Suprapubic skin (tissue), 4 donors: ENCODE measurements around the gene PCK2. TPM values are rescaled to one million over a fixed set of nuclear protein-coding genes. Genes with fewer than 3 reads are reported as not detected.

Experiments used
- DNase-seq, 2 donors: peaks; one replicate each; pipeline ENCODE4 v3.0.0-alpha.2; 2019; ENCODE audit warnings: low spot score in 2 of 2
- H3K27ac ChIP-seq: fragments of 200-600 bp; sonication (generic); one replicate; pipeline ENCODE4 v1.5.1; 2019
- H3K27me3 ChIP-seq: fragments of 200-600 bp; sonication (generic); one replicate; pipeline ENCODE4 v1.5.1; 2019
- H3K36me3 ChIP-seq: fragments of 200-600 bp; sonication (generic); one replicate; pipeline ENCODE4 v1.5.1; 2019
- H3K4me1 ChIP-seq: fragments of 200-600 bp; sonication (generic); one replicate; pipeline ENCODE4 v1.5.1; 2019
- H3K4me3 ChIP-seq: fragments of 200-600 bp; sonication (generic); one replicate; pipeline ENCODE4 v1.5.1; 2019; ENCODE audit warnings: mild to moderate bottlenecking
- H3K9me3 ChIP-seq: fragments of 200-600 bp; sonication (generic); one replicate; pipeline ENCODE4 v1.5.1; 2019
- CTCF ChIP-seq, 2 donors: fragments of 200-600 bp in 1 of 2; fragments of 450-650 bp in 1 of 2; sonication (generic) in 1 of 2; IDR thresholded peaks; one replicate each; pipeline ENCODE4 v1.5.1; 2016 to 2019; ENCODE audit warnings: antibody characterized with exemption in 2 of 2, mild to moderate bottlenecking in 1 of 2, moderate library complexity in 1 of 2
- EP300 ChIP-seq: sonication (generic); formaldehyde crosslinking; IDR thresholded peaks from one replicate; pipeline ENCODE4 v1.6.1; 2017; ENCODE audit warnings: antibody characterized with exemption
- POLR2A ChIP-seq, 2 donors: fragments of 450-650 bp; IDR thresholded peaks; one replicate each; pipeline ENCODE4 v1.6.1; 2017; ENCODE audit warnings: antibody characterized with exemption in 2 of 2, mild to moderate bottlenecking in 2 of 2, moderate library complexity in 2 of 2
- POLR2AphosphoS5 ChIP-seq, 3 donors: sonication (generic); formaldehyde crosslinking; IDR thresholded peaks; one replicate each; pipeline ENCODE4 v1.6.1; 2017; ENCODE audit warnings: antibody characterized with exemption in 3 of 3
- WGBS: methylation state at CpG from one replicate; pipeline ENCODE4 v1.1.5; 2018; 5-methylcytosine and 5-hydroxymethylcytosine counted together
- total RNA-seq, 4 donors: library from RNA; depleted of rRNA; stranded (reverse); fragments of >200 nt; gene quantifications; one replicate each; pipeline ENCODE4 v1.1.0, GENCODE V29; 2016

Gene PCK2
- total RNA-seq, 4 donors from 2014 or later, result 9.2 to 25.1 (median 14.4) TPM

- Histone ChIP-seq H3K27me3 (no peaks in the 10 kb centered on the region), H3K9me3 (no peaks in the 10 kb centered on the region), H3K4me3 (no peak overlapping the region), H3K27ac (no peak overlapping the region), H3K4me1 (no peaks in the 10 kb centered on the region), H3K36me3 (no peaks in the 10 kb centered on the region)
- WGBS, result 84% methylated on average over 7 of the region's 7 CpGs
- TF ChIP-seq POLR2AphosphoS5 (IDR thresholded peaks at IDR 0.05) (no peak), CTCF (IDR thresholded peaks at IDR 0.05) (no peak), POLR2A (IDR thresholded peaks at IDR 0.05) (no peak), EP300 (no peak)
- DNase-seq, result no peak
These were observed 29.9 kb upstream of the PCK2 start for GRCh38 chr14:24064091-24064795.

GRCh38 chr14:24064856-24065255, 29.3 kb upstream of the PCK2 start:
- Histone ChIP-seq H3K4me1 (no peaks in the 10 kb centered on the region), H3K36me3 (no peaks in the 10 kb centered on the region), H3K9me3 (no peaks in the 10 kb centered on the region), H3K4me3 (no peak overlapping the region), H3K27me3 (no peaks in the 10 kb centered on the region), H3K27ac (no peak overlapping the region)
- WGBS, result 99% methylated on average over 9 of the region's 15 CpGs
- TF ChIP-seq POLR2AphosphoS5 (IDR thresholded peaks at IDR 0.05) (no peak), CTCF (IDR thresholded peaks at IDR 0.05) (no peak), EP300 (no peak), POLR2A (IDR thresholded peaks at IDR 0.05) (no peak)
- DNase-seq, result no peak

- TF ChIP-seq POLR2A (IDR thresholded peaks at IDR 0.05) (no peak), EP300 (no peak), POLR2AphosphoS5 (IDR thresholded peaks at IDR 0.05) (no peak), CTCF (IDR thresholded peaks at IDR 0.05) (no peak)
These were observed 28.7 kb upstream of the PCK2 start for GRCh38 chr14:24065408-24065807.

GRCh38 chr14:24066496-24067132, 27.5 kb upstream of the PCK2 start:
- 92% methylated on average over 8 of the region's 8 CpGs for WGBS
- no peak for DNase-seq
- Histone ChIP-seq H3K4me3 (no peak overlapping the region), H3K27me3 (peaks cover 5% of the 10 kb centered on the region), H3K4me1 (no peaks in the 10 kb centered on the region), H3K9me3 (no peaks in the 10 kb centered on the region), H3K27ac (no peak overlapping the region), H3K36me3 (no peaks in the 10 kb centered on the region)
- TF ChIP-seq EP300 (no peak), POLR2A (IDR thresholded peaks at IDR 0.05) (no peak), POLR2AphosphoS5 (IDR thresholded peaks at IDR 0.05) (no peak), CTCF (IDR thresholded peaks at IDR 0.05) (no peak)

More at GRCh38 chr14:24065408-24065807, 28.7 kb upstream of the PCK2 start:
- DNase-seq, result no peak
- 74% methylated on average over 7 of the region's 8 CpGs for WGBS
- H3K27me3 ChIP-seq, result peaks cover 5% of the 10 kb centered on the region
- H3K4me3 ChIP-seq, result no peak overlapping the region
- H3K27ac ChIP-seq, result no peak overlapping the region
- no peaks in the 10 kb centered on the region for H3K36me3 ChIP-seq
- no peaks in the 10 kb centered on the region for H3K4me1 ChIP-seq
- no peaks in the 10 kb centered on the region for H3K9me3 ChIP-seq
